Astrocyte (in vitro differentiated cells and primary cell): Measurements from ENCODE around the gene LIX1L.
"Not testable (repeated sequence)": the region's sequence is repeated elsewhere in the genome, so short reads cannot be mapped to it uniquely, and the experiment has no call there.

Source experiments
- EZH2 ChIP-seq: IDR thresholded peaks from 2 replicates; pipeline ENCODE4 v1.6.1; 2012; ENCODE audit warnings: mild to moderate bottlenecking, low read length, inconsistent platforms; ENCODE audit not compliant: insufficient read depth
- TF ChIP-seq, protein P1 (sequence below): IDR thresholded peaks from 2 replicates; pipeline ENCODE4 v1.5.1; 2011; ENCODE audit warnings: low read depth, mild to moderate bottlenecking, inconsistent platforms, low read length, moderate library complexity; ENCODE audit not compliant: insufficient read depth

DNA sequence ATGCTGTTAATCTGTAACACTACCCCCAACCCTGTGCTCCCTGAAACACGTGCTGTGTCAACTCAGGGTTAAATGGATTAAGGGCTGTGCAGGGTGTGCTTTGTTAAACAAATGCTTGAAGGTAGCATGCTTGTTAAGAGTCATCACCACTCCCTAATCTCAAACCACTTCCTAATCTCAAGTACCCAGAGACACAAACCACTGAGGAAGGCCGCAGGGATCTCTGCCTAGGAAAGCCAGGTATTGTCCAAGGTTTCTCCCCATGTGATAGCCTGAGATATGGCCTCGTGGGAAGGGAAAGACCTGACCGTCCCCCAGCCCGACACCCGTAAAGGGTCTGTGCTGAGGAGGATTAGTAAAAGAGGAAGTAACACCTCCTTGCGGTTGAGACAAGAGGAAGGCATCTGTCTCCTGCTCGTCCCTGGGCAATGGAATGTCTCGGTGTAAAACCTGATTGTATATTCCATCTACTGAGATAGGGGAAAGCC, 25.3 kb downstream of the LIX1L start:
- TF ChIP-seq, protein P1, sequence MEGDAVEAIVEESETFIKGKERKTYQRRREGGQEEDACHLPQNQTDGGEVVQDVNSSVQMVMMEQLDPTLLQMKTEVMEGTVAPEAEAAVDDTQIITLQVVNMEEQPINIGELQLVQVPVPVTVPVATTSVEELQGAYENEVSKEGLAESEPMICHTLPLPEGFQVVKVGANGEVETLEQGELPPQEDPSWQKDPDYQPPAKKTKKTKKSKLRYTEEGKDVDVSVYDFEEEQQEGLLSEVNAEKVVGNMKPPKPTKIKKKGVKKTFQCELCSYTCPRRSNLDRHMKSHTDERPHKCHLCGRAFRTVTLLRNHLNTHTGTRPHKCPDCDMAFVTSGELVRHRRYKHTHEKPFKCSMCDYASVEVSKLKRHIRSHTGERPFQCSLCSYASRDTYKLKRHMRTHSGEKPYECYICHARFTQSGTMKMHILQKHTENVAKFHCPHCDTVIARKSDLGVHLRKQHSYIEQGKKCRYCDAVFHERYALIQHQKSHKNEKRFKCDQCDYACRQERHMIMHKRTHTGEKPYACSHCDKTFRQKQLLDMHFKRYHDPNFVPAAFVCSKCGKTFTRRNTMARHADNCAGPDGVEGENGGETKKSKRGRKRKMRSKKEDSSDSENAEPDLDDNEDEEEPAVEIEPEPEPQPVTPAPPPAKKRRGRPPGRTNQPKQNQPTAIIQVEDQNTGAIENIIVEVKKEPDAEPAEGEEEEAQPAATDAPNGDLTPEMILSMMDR: not testable (repeated sequence)
- not testable (repeated sequence) for TF ChIP-seq EZH2
